Endothelial cell of umbilical vein (primary cell): ENCODE data around the gene SLCO4C1. TPM values are rescaled to one million over a fixed set of nuclear protein-coding genes. Genes with fewer than 3 reads are reported as not detected.

Experiments used
- BruUV-seq: library from RNA; stranded (reverse); fragments of 400-500 nt; replicated peaks from 2 replicates; lab custom pipeline; 2021; lab: Mats Ljungman, UMichigan
- CTCF ChIA-PET: fragments of 300-600, 350-600 bp; sonication (Branson Sonifier 250); formaldehyde crosslinking; loops from one replicate; lab custom pipeline; 2021; ENCODE audit warnings: antibody characterized with exemption, inconsistent platforms; lab: Charles Lee
- POLR2A ChIA-PET: fragments of 300-600, 350-600 bp; sonication (Branson Sonifier 250); formaldehyde crosslinking; loops from one replicate; lab custom pipeline; 2021; ENCODE audit warnings: antibody characterized with exemption, inconsistent platforms; lab: Charles Lee
- DNase-seq: peaks from one replicate; pipeline ENCODE4 v3.0.0-alpha.2; 2011; ENCODE audit warnings: low read depth, low spot score
- FAIRE-seq: peaks from 2 replicates; lab custom pipeline; 2011; peaks lifted over from hg19 to GRCh38; lab: Jason Lieb, UNC
- H2AFZ ChIP-seq: 2 replicates; pipeline ENCODE4 v1.6.0; 2012; ENCODE audit warnings: low read depth, low read length, control low read depth, inconsistent platforms
- H3K27ac ChIP-seq: 2 replicates; pipeline ENCODE4 v1.5.1; 2011; ENCODE audit warnings: low read depth, mild to moderate bottlenecking, control low read depth, low read length, moderate library complexity; ENCODE audit not compliant: insufficient read depth
- H3K27me3 ChIP-seq, 2 experiments: 2 replicates each; pipeline versions ENCODE4 v1.6.0 to v1.6.1; 2011; ENCODE audit warnings: low read length in 2 of 2, mixed read lengths in 1 of 2; ENCODE audit not compliant: control insufficient read depth in 2 of 2, insufficient read depth in 2 of 2
- H3K36me3 ChIP-seq, 2 experiments: 2 replicates in 1 of 2; 3 replicates in 1 of 2; pipeline ENCODE4 v1.5.1; 2011; ENCODE audit warnings: low read length in 2 of 2, mild to moderate bottlenecking in 1 of 2, moderate library complexity in 1 of 2; ENCODE audit not compliant: control insufficient read depth in 2 of 2, insufficient read depth in 2 of 2; ENCODE audit errors: extremely low read depth in 1 of 2
- H3K4me1 ChIP-seq: 3 replicates; pipeline ENCODE4 v1.5.1; 2011; ENCODE audit warnings: mild to moderate bottlenecking, low read length; ENCODE audit not compliant: control insufficient read depth, insufficient read depth; ENCODE audit errors: extremely low read depth
- H3K4me2 ChIP-seq: 2 replicates; pipeline ENCODE4 v1.6.1; 2011; ENCODE audit warnings: low read length, control low read depth, mixed read lengths; ENCODE audit not compliant: insufficient read depth
- H3K4me3 ChIP-seq, 3 experiments: fragments of 200-600 bp in 1 of 3; sonication (generic), shearing (Covaris generic) in 1 of 3; replicated peaks in 1 of 3; 2 replicates each; pipeline ENCODE4 v1.5.1; 2011 to 2016; ENCODE audit warnings: control low read depth in 3 of 3, low read length in 3 of 3, mild to moderate bottlenecking in 2 of 3, inconsistent platforms in 1 of 3, low read depth in 1 of 3, moderate library complexity in 1 of 3; ENCODE audit not compliant: insufficient read depth in 1 of 3
- H3K79me2 ChIP-seq: 2 replicates; pipeline ENCODE4 v1.6.0; 2012; ENCODE audit warnings: low read length, inconsistent platforms; ENCODE audit not compliant: control insufficient read depth, insufficient read depth
- H3K9ac ChIP-seq: replicated peaks from 2 replicates; pipeline ENCODE3; 2011; ENCODE audit warnings: low read length, control low read depth; ENCODE audit not compliant: insufficient read depth; ENCODE audit errors: extremely low read depth
- H3K9me1 ChIP-seq: replicated peaks from 3 replicates; pipeline ENCODE4 v1.6.0; 2011; ENCODE audit warnings: mild to moderate bottlenecking, low read length; ENCODE audit not compliant: control insufficient read depth, insufficient read depth; ENCODE audit errors: extremely low read depth
- H3K9me3 ChIP-seq: replicated peaks from 2 replicates; pipeline ENCODE4 v1.5.1; 2012; ENCODE audit warnings: low read length, inconsistent platforms; ENCODE audit not compliant: control insufficient read depth, insufficient read depth
- H4K20me1 ChIP-seq: replicated peaks from 2 replicates; pipeline ENCODE3; 2011; ENCODE audit warnings: mild to moderate bottlenecking, low read length; ENCODE audit not compliant: control insufficient read depth, insufficient read depth; ENCODE audit errors: extremely low read depth
- EZH2 ChIP-seq: IDR thresholded peaks from 2 replicates; pipeline ENCODE4 v1.6.1; 2012; ENCODE audit warnings: borderline replicate concordance, low read depth, mild to moderate bottlenecking, moderate library complexity, low read length, inconsistent platforms; ENCODE audit not compliant: severe bottlenecking
- GATA2 ChIP-seq: IDR thresholded peaks from 2 replicates; pipeline ENCODE4 v1.7.0; 2011; ENCODE audit warnings: low read depth, mild to moderate bottlenecking, moderate library complexity, mixed read lengths, low read length; ENCODE audit not compliant: insufficient read length, insufficient read depth
- JUN ChIP-seq: IDR thresholded peaks from 2 replicates; pipeline ENCODE4 v1.6.1; 2011; ENCODE audit warnings: borderline replicate concordance, low read depth; ENCODE audit not compliant: insufficient read length, insufficient read depth
- MYC ChIP-seq: IDR thresholded peaks from one replicate; pipeline ENCODE4 v1.6.1; 2011; ENCODE audit warnings: mild to moderate bottlenecking, low read depth, low read length
- POLR2AphosphoS5 ChIP-seq: IDR thresholded peaks from 2 replicates; pipeline ENCODE4 v1.6.1; 2012; ENCODE audit warnings: low read depth, mild to moderate bottlenecking, control low read depth, low read length, moderate library complexity; ENCODE audit not compliant: insufficient read depth
- dilution Hi-C: fragments of 300-500 bp; cut with MboI; formaldehyde crosslinking; loops from one replicate; pipeline ENCODE4 v1.15.0; 2019; ENCODE audit warnings: low sequenced_read_pairs; ENCODE audit not compliant: extremely low pct_ligation_motif_present
- intact Hi-C: fragments of 100-400 bp; cut with micrococcal nuclease; formaldehyde crosslinking; loops from one replicate; pipeline ENCODE4 v1.10.0; 2022
- polyA plus RNA-seq, 4 experiments: library from polyadenylated mRNA; depleted of rRNA in 3 of 4; stranded (reverse) in 3 of 4; unstranded in 1 of 4; fragments of >200 nt; gene quantifications; 2 replicates each; pipeline versions ENCODE4 v1.2.1 to v1.2.3, GENCODE V29; 2011 to 2012; ENCODE audit warnings: missing spikeins in 1 of 4
- total RNA-seq: library from RNA; stranded (reverse); gene quantifications from 2 replicates; pipeline ENCODE4 v1.2.3, GENCODE V29; 2021
- TF ChIP-seq, protein P1 (sequence below), 2 donors: IDR thresholded peaks; 1 replicate in 1 of 2; 2 replicates in 1 of 2; pipeline ENCODE4 v1.5.1; 2011; ENCODE audit warnings: low read length in 2 of 2, mild to moderate bottlenecking in 2 of 2, moderate library complexity in 2 of 2, control low read depth in 1 of 2, inconsistent platforms in 1 of 2, low read depth in 1 of 2; ENCODE audit not compliant: insufficient read depth in 1 of 2; ENCODE audit errors: extremely low read depth in 1 of 2

Gene SLCO4C1
- total and polyA plus RNA-seq, 2 donors (not counting 3 experiments of a cell fraction or from before 2014, with no cell fraction given): 0.03 TPM; not detected in 1

GRCh38 chr5:102223542-102224477 is 72.3 kb downstream of the SLCO4C1 start:
- no TSS peak for BruUV-seq
- peak; percentile 40 for FAIRE-seq
- H3K79me2 ChIP-seq: no peaks in the 10 kb centered on the region
- H3K4me1 ChIP-seq: no peaks in the 10 kb centered on the region
- H3K4me2 ChIP-seq: no peak overlapping the region
- no peak overlapping the region for H2AFZ ChIP-seq
- H3K9me3 ChIP-seq: no peaks in the 10 kb centered on the region
- no peak overlapping the region for H3K9ac ChIP-seq
- DNase-seq: peak; percentile 26
- H3K4me3 ChIP-seq: no peak overlapping the region
- ChIA-PET CTCF (no interaction called here), POLR2A (no interaction called here)
- intact Hi-C loops (loop anchor here (2.0 kb wide), 1 partner anchor 281 kb away; no protein-coding TSS in a partner anchor), dilution Hi-C loops (no loop called here)
- H3K9me1 ChIP-seq: no peaks in the 10 kb centered on the region
- no peaks in the 10 kb centered on the region for H4K20me1 ChIP-seq
- TF ChIP-seq, protein P1, sequence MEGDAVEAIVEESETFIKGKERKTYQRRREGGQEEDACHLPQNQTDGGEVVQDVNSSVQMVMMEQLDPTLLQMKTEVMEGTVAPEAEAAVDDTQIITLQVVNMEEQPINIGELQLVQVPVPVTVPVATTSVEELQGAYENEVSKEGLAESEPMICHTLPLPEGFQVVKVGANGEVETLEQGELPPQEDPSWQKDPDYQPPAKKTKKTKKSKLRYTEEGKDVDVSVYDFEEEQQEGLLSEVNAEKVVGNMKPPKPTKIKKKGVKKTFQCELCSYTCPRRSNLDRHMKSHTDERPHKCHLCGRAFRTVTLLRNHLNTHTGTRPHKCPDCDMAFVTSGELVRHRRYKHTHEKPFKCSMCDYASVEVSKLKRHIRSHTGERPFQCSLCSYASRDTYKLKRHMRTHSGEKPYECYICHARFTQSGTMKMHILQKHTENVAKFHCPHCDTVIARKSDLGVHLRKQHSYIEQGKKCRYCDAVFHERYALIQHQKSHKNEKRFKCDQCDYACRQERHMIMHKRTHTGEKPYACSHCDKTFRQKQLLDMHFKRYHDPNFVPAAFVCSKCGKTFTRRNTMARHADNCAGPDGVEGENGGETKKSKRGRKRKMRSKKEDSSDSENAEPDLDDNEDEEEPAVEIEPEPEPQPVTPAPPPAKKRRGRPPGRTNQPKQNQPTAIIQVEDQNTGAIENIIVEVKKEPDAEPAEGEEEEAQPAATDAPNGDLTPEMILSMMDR (IDR thresholded peaks at IDR 0.05; ENCODE audit: extremely low read depth in 1 of 2, insufficient read depth in 1 of 2, low read depth in 1 of 2, low read length in 2 of 2): peak; percentile 22 to 39
- TF ChIP-seq GATA2 (no peak), MYC (no peak), POLR2AphosphoS5 (no peak), EZH2 (no peak), JUN (no peak)
- H3K27ac ChIP-seq: no peak overlapping the region
- H3K27me3 ChIP-seq: no peaks in the 10 kb centered on the region
- no peaks in the 10 kb centered on the region for H3K36me3 ChIP-seq
